Upper lobe of right lung (tissue), 1 donor: ENCODE results near the gene ASIC2. TPM values are rescaled to one million over a fixed set of nuclear protein-coding genes. Genes with fewer than 3 reads are reported as not detected.

Source experiments
- ATAC-seq: fragments of 200-7000 bp; cut with Tn5 transposase; one replicate; pipeline ENCODE4 v1.9.1; 2020; ENCODE audit warnings: mild to moderate bottlenecking, moderate library complexity
- DNase-seq: peaks from one replicate; pipeline ENCODE4 v3.0.0-alpha.2; 2020
- H3K27ac ChIP-seq: fragments of 200-600 bp; one replicate; pipeline ENCODE4 v1.8.0; 2022
- H3K27me3 ChIP-seq: fragments of 200-600 bp; one replicate; pipeline ENCODE4 v1.8.0; 2022; ENCODE audit warnings: mild to moderate bottlenecking
- H3K36me3 ChIP-seq: fragments of 200-600 bp; one replicate; pipeline ENCODE4 v1.8.0; 2022
- H3K4me1 ChIP-seq: fragments of 200-600 bp; one replicate; pipeline ENCODE4 v1.8.0; 2022
- H3K4me3 ChIP-seq: fragments of 200-600 bp; one replicate; pipeline ENCODE4 v1.8.0; 2022; ENCODE audit warnings: mild to moderate bottlenecking
- H3K9me3 ChIP-seq: fragments of 200-600 bp; one replicate; pipeline ENCODE4 v1.8.0; 2022
- intact Hi-C: fragments of 100-400 bp; cut with DNase I; formaldehyde crosslinking; loops from one replicate; pipeline ENCODE4 v1.11.0; 2022
- total RNA-seq: library from RNA; stranded (reverse); fragmentation: NEBNext Ultra II Directional; extraction: Animal tissue kit (Norgen Biotek cat#: 25700); gene quantifications from one replicate; pipeline ENCODE4 v1.2.1, GENCODE V29; 2021
- TF ChIP-seq, protein P1 (sequence below): fragments of 200-600 bp; IDR thresholded peaks from one replicate; pipeline ENCODE4 v1.8.0; 2022; ENCODE audit warnings: antibody characterized with exemption
- donor health status: DM: no; HTN: yes; CAD: no; lungs with severe emphysema.

ASIC2 gene
- total RNA-seq, 1 donor from 2014 or later: not detected

DNA sequence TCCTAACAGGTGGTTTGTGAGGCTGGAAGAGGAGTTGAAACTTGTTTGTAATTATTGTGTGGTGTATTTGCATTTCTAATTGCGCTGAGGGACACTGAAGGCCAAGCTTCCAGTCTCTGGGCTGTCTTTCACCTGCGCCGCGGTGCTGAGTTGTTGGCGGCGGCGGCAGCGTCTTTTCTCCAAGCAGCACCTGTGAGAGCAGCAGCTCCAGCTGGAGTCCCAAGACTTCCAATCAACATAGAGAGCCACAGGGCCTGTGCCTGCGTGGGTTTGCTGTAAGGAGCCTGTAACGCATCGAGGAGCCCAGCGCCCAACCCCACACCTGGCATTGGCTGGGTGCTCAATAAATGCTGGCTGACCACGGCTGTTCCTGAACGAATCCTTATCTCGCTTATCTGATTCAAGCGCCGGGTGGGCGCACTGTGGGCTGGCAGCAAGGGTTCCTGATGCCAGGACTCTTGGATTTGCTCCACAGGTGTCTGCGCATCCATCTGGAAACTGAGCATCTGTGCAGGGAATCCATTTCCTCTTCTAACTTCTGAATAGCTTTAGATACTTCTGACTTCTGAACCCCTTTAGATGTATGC is 138.1 kb downstream of the ASIC2 start:
- intact Hi-C loops: no loop called here
- Histone ChIP-seq H3K4me3 (no peak overlapping the region), H3K27me3 (peaks cover 17% of the 10 kb centered on the region), H3K9me3 (no peaks in the 10 kb centered on the region), H3K36me3 (no peaks in the 10 kb centered on the region), H3K4me1 (no peaks in the 10 kb centered on the region), H3K27ac (no peak overlapping the region)
- DNase-seq (no peak), ATAC-seq (no peak)
- TF ChIP-seq, protein P1, sequence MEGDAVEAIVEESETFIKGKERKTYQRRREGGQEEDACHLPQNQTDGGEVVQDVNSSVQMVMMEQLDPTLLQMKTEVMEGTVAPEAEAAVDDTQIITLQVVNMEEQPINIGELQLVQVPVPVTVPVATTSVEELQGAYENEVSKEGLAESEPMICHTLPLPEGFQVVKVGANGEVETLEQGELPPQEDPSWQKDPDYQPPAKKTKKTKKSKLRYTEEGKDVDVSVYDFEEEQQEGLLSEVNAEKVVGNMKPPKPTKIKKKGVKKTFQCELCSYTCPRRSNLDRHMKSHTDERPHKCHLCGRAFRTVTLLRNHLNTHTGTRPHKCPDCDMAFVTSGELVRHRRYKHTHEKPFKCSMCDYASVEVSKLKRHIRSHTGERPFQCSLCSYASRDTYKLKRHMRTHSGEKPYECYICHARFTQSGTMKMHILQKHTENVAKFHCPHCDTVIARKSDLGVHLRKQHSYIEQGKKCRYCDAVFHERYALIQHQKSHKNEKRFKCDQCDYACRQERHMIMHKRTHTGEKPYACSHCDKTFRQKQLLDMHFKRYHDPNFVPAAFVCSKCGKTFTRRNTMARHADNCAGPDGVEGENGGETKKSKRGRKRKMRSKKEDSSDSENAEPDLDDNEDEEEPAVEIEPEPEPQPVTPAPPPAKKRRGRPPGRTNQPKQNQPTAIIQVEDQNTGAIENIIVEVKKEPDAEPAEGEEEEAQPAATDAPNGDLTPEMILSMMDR: no peak

DNA sequence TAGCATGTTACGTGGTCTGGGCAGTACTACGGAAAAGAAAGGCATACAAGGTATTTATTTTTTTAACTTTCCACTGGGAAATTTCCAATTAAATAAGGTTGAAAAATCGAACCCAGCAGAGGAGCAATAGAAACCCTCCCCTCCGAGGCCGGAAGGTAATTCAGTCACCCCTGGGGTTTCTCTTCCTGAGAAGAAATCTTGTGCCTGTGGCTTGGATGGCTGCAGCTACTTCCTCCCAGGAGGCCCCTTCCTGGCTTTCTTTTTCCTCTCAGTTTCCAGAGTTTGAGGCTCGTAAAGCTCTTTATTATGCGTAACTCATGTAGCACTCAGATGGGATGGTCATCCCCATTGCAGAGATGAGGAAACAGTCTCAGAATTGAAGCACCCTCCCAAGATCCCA is 140.3 kb downstream of the ASIC2 start:
- Histone ChIP-seq H3K9me3 (no peaks in the 10 kb centered on the region), H3K36me3 (no peaks in the 10 kb centered on the region), H3K27me3 (peaks cover 8% of the 10 kb centered on the region), H3K4me1 (no peaks in the 10 kb centered on the region), H3K4me3 (no peak overlapping the region), H3K27ac (no peak overlapping the region)
- TF ChIP-seq, protein P1: no peak
- no peak for ATAC-seq
- intact Hi-C loops: no loop called here
- DNase-seq: no peak

DNA sequence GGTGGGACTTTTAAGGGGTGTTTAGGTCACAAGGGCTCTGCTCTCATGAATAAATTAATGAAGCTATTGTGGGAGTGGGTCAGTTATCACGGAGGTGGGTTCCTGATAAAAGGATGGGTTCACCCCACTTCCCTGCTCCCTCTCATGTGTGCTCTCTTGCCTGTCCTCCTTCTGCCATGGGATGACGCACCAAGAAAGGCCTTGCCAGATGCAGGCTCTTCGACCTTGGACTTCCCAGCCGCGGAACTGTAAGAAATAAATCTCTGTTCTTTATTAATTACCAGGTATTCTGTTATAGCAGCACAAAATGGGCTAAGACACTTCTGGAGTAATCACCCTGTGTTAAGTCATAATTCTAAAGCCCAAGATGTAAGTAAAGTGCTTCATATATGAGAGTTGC is 141.5 kb downstream of the ASIC2 start:
- H3K4me3 ChIP-seq: no peak overlapping the region
- TF ChIP-seq, protein P1: no peak
- no peaks in the 10 kb centered on the region for H3K9me3 ChIP-seq
- no peak for ATAC-seq
- intact Hi-C loops: no loop called here
- no peaks in the 10 kb centered on the region for H3K36me3 ChIP-seq
- H3K4me1 ChIP-seq: no peaks in the 10 kb centered on the region
- H3K27ac ChIP-seq: no peak overlapping the region
- DNase-seq: peak; percentile 9
- H3K27me3 ChIP-seq: peaks cover 8% of the 10 kb centered on the region

DNA sequence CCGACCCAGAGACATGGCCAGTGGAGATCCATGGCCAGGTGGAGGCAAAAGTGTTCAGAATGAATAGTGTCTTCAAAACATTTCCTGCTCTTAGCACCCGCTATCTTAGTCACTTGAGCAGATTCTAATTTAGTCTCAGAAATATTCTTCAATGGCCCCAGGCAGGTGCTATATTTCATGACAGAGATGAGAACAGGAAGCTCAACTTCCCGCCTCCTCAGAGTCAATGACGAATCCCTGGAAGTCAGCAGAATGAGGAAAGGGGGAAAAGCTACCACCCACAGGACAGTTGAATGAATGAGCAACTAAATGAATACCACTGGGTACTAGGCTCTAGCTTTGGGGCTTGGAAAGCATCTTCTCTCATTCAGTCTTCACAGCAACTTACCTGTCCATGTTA is 147.2 kb downstream of the ASIC2 start:
- no peak overlapping the region for H3K4me3 ChIP-seq
- no peak for ATAC-seq
- H3K27ac ChIP-seq: no peak overlapping the region
- intact Hi-C loops: no loop called here
- H3K4me1 ChIP-seq: no peaks in the 10 kb centered on the region
- TF ChIP-seq, protein P1: no peak
- H3K9me3 ChIP-seq: no peaks in the 10 kb centered on the region
- H3K36me3 ChIP-seq: no peaks in the 10 kb centered on the region
- no peaks in the 10 kb centered on the region for H3K27me3 ChIP-seq
- no peak for DNase-seq

DNA sequence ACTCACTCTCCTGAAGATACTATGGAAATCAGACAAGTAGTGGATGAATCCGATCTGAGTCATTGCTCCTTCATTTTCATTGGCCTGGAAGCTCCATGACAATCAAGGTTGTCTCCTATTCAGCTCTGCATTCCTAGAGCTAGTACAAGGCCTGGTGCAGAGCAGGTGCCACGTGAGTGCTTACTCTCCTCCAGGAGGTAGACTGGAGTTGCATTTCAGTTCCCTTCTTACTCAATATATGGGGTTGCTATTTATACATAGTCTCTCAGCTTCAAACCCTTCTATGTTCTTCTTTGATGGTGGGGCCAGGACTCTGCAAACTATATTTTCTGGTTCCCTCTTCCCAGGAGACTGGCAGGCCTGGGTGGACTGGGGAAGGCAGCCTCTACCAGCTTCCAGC is 148.3 kb downstream of the ASIC2 start:
- TF ChIP-seq, protein P1: no peak
- Histone ChIP-seq H3K4me3 (no peak overlapping the region), H3K27me3 (no peaks in the 10 kb centered on the region), H3K9me3 (no peaks in the 10 kb centered on the region), H3K27ac (no peak overlapping the region), H3K4me1 (no peaks in the 10 kb centered on the region), H3K36me3 (no peaks in the 10 kb centered on the region)
- intact Hi-C loops: no loop called here
- no peak for DNase-seq
- ATAC-seq: no peak
